Measurements from ENCODE around the gene PLB1.

- TF ChIP-seq CTCF (IDR thresholded peaks at IDR 0.05) (no peak), POLR2A (IDR thresholded peaks at IDR 0.05) (no peak)
These were observed 13.5 kb downstream of the PLB1 start for GRCh38 chr2:28509361-28509760.

All from adrenal gland (tissue), 5 donors.